H9 (cell line): ENCODE data around the gene ST13. TPM values are rescaled to one million over a fixed set of nuclear protein-coding genes. Genes with fewer than 3 reads are reported as not detected.

ENCODE experiments used
- DNase-seq: peaks from one replicate; pipeline ENCODE4 v3.0.0-alpha.2; 2017
- H2AFZ ChIP-seq: one replicate; pipeline ENCODE4 v1.6.1; 2013; ENCODE audit warnings: mild to moderate bottlenecking, low read length, control low read depth, moderate library complexity
- H2AK5ac ChIP-seq: 2 replicates; pipeline ENCODE4 v1.6.1; 2013; ENCODE audit warnings: low read length, control low read depth, mixed read lengths; ENCODE audit not compliant: insufficient read length
- H2BK120ac ChIP-seq: one replicate; pipeline ENCODE4 v1.6.1; 2013; ENCODE audit warnings: low read depth, mild to moderate bottlenecking, low read length, control low read depth, inconsistent platforms; ENCODE audit not compliant: poor library complexity, severe bottlenecking
- H2BK12ac ChIP-seq: 2 replicates; pipeline ENCODE4 v1.6.1; 2013; ENCODE audit warnings: low read length, control low read depth, mixed read lengths, low read depth; ENCODE audit not compliant: insufficient read length
- H2BK15ac ChIP-seq: 2 replicates; pipeline ENCODE4 v1.6.1; 2013; ENCODE audit warnings: low read depth, low read length, control low read depth
- H2BK20ac ChIP-seq: one replicate; pipeline ENCODE4 v1.6.1; 2013; ENCODE audit warnings: low read depth, mild to moderate bottlenecking, low read length, control low read depth, inconsistent platforms; ENCODE audit not compliant: poor library complexity, severe bottlenecking
- H2BK5ac ChIP-seq: 2 replicates; pipeline ENCODE4 v1.6.1; 2013; ENCODE audit warnings: low read length, control low read depth, mixed read lengths; ENCODE audit not compliant: insufficient read length
- H3K14ac ChIP-seq: 2 replicates; pipeline ENCODE4 v1.6.1; 2013; ENCODE audit warnings: low read length, control low read depth; ENCODE audit not compliant: insufficient read depth
- H3K18ac ChIP-seq: 2 replicates; pipeline ENCODE4 v1.6.1; 2013; ENCODE audit warnings: low read depth, mild to moderate bottlenecking, mixed read lengths, low read length, control low read depth; ENCODE audit not compliant: insufficient read length
- H3K23ac ChIP-seq: 2 replicates; pipeline ENCODE4 v1.6.1; 2013; ENCODE audit warnings: low read length, control low read depth, mixed read lengths, low read depth; ENCODE audit not compliant: insufficient read length
- H3K23me2 ChIP-seq: 2 replicates; pipeline ENCODE4 v1.6.1; 2013; ENCODE audit warnings: low read depth, mild to moderate bottlenecking, mixed read lengths, low read length, control low read depth; ENCODE audit not compliant: insufficient read length, poor library complexity, severe bottlenecking
- H3K27ac ChIP-seq: 2 replicates; pipeline ENCODE4 v1.5.1; 2013; ENCODE audit warnings: low read length, control low read depth, mixed read lengths, low read depth; ENCODE audit not compliant: insufficient read length
- H3K27me3 ChIP-seq: 2 replicates; pipeline ENCODE4 v1.6.1; 2013; ENCODE audit warnings: low read length, control low read depth, inconsistent platforms; ENCODE audit not compliant: insufficient read depth
- H3K4ac ChIP-seq: 2 replicates; pipeline ENCODE4 v1.6.1; 2013; ENCODE audit warnings: low read depth, mild to moderate bottlenecking, control low read depth, inconsistent platforms, low read length, moderate library complexity
- H3K4me1 ChIP-seq: 2 replicates; pipeline ENCODE4 v1.6.1; 2013; ENCODE audit warnings: low read length, control low read depth, inconsistent platforms; ENCODE audit not compliant: insufficient read depth
- H3K4me2 ChIP-seq: 2 replicates; pipeline ENCODE4 v1.6.1; 2013; ENCODE audit warnings: low read length, control low read depth, mixed read lengths; ENCODE audit not compliant: insufficient read length, insufficient read depth
- H3K56ac ChIP-seq: 2 replicates; pipeline ENCODE4 v1.6.1; 2013; ENCODE audit warnings: low read depth, mild to moderate bottlenecking, mixed read lengths, low read length, control low read depth; ENCODE audit not compliant: insufficient read length
- H3K79me1 ChIP-seq: 2 replicates; pipeline ENCODE4 v1.6.1; 2013; ENCODE audit warnings: low read depth, mild to moderate bottlenecking, moderate library complexity, low read length, control low read depth, inconsistent platforms; ENCODE audit not compliant: insufficient read depth, poor library complexity, severe bottlenecking
- H3K79me2 ChIP-seq: 2 replicates; pipeline ENCODE4 v1.6.1; 2013; ENCODE audit warnings: low read length, control low read depth, inconsistent platforms; ENCODE audit not compliant: insufficient read depth
- H3K9ac ChIP-seq: 2 replicates; pipeline ENCODE4 v1.6.1; 2013; ENCODE audit warnings: low read length, control low read depth, mixed read lengths; ENCODE audit not compliant: insufficient read length; ENCODE audit errors: extremely low read depth
- H3K9me3 ChIP-seq: one replicate; pipeline ENCODE4 v1.6.1; 2013; ENCODE audit warnings: low read depth, low read length, inconsistent platforms; ENCODE audit not compliant: control insufficient read depth
- H3T11ph ChIP-seq: one replicate; pipeline ENCODE4 v1.6.1; 2013; ENCODE audit warnings: mild to moderate bottlenecking, low read length, control low read depth, inconsistent platforms
- H4K20me1 ChIP-seq: one replicate; pipeline ENCODE4 v1.6.1; 2013; ENCODE audit not compliant: control insufficient read depth, insufficient read length, insufficient read depth
- H4K5ac ChIP-seq: 2 replicates; pipeline ENCODE4 v1.6.1; 2013; ENCODE audit warnings: low read depth, mild to moderate bottlenecking, mixed read lengths, low read length, control low read depth; ENCODE audit not compliant: insufficient read length
- H4K8ac ChIP-seq: replicated peaks from 2 replicates; pipeline ENCODE4 v1.6.1; 2013; ENCODE audit warnings: low read length, control low read depth, mixed read lengths, low read depth; ENCODE audit not compliant: insufficient read length
- H4K91ac ChIP-seq: 2 replicates; pipeline ENCODE4 v1.6.1; 2013; ENCODE audit warnings: low read depth, mild to moderate bottlenecking, moderate library complexity, mixed read lengths, low read length, control low read depth; ENCODE audit not compliant: insufficient read length
- H3K27ac Mint-ChIP-seq, 3 experiments: 2 replicates in 2 of 3; 3 replicates in 1 of 3; pipeline ENCODE4 v1.8.0; 2020 to 2021; ENCODE audit warnings: mixed read lengths in 3 of 3, mild to moderate bottlenecking in 1 of 3, moderate library complexity in 1 of 3
- H3K27me3 Mint-ChIP-seq: 2 replicates; pipeline ENCODE4 v1.8.0; 2021; ENCODE audit warnings: low read depth, mild to moderate bottlenecking, moderate library complexity, mixed read lengths
- H3K36me3 Mint-ChIP-seq, 3 experiments: 2 replicates in 2 of 3; 3 replicates in 1 of 3; pipeline ENCODE4 v1.8.0; 2020 to 2021; ENCODE audit warnings: low read depth in 3 of 3, mixed read lengths in 3 of 3; ENCODE audit not compliant: insufficient read depth in 1 of 3
- H3K4me1 Mint-ChIP-seq, 2 experiments: 2 replicates each; pipeline ENCODE4 v1.8.0; 2020; ENCODE audit warnings: mixed read lengths in 2 of 2
- H3K4me3 Mint-ChIP-seq, 2 experiments: 2 replicates in 1 of 2; 3 replicates in 1 of 2; pipeline ENCODE4 v1.8.0; 2020 to 2021; ENCODE audit warnings: mild to moderate bottlenecking in 2 of 2, mixed read lengths in 2 of 2, moderate library complexity in 1 of 2
- H3K9me3 Mint-ChIP-seq, 2 experiments: 2 replicates in 1 of 2; 3 replicates in 1 of 2; pipeline ENCODE4 v1.8.0; 2020; ENCODE audit warnings: mild to moderate bottlenecking in 2 of 2, mixed read lengths in 2 of 2, moderate library complexity in 1 of 2
- WGBS: extraction: QIAGEN DNeasy Blood & Tissue Kit; methylation state at CpG from one replicate; pipeline ENCODE4 v1.1.7; 2013; ENCODE audit warnings: missing lambda C conversion rate, low lambda C conversion rate, mixed read lengths; ENCODE audit not compliant: insufficient read length; ENCODE audit errors: extremely low coverage; 5-methylcytosine and 5-hydroxymethylcytosine counted together
- total RNA-seq: library from RNA; stranded (reverse); gene quantifications from 2 replicates; pipeline ENCODE4 v1.2.1, GENCODE V29; 2021
- TF ChIP-seq, protein P1 (sequence below): fragments of 200-600 bp; sonication (generic); conservative IDR thresholded peaks from 3 replicates; pipeline ENCODE4 v1.8.0; 2021; ENCODE audit warnings: antibody characterized with exemption, mild to moderate bottlenecking

Gene ST13
- total RNA-seq, 1 experiment from 2014 or later = 353 TPM

DNA sequence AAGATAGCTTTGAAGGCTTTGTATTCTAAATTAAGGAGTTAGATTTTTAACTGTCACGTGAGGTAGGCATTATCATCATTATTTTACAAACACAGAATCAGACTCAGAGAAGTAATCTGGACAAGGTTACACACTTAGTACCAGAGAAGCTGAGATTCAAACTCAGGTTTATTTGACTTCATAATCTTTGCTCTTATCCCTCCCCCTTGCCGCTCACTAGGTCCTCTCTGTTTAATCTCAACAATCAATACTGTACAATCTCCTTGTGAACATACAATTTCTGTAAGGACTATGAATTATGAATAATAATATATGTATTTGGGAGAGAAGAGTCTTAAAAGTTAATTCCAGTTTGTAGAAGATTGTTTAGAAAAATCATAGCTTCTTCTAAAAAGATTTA lies 10.7 kb upstream of the ST13 start:
- Histone ChIP-seq H3K4me2 (no peak overlapping the region), H3K79me1 (no peaks in the 10 kb centered on the region), H2BK5ac (no peak overlapping the region), H3K27me3 (no peaks in the 10 kb centered on the region), H2AK5ac (no peak overlapping the region), H3K27ac (no peak overlapping the region), H3T11ph (no peak overlapping the region), H3K23ac (no peak overlapping the region), H4K91ac (no peak overlapping the region), H3K79me2 (no peaks in the 10 kb centered on the region), H4K20me1 (no peaks in the 10 kb centered on the region), H4K8ac (no peak overlapping the region), H3K14ac (no peak overlapping the region), H2AFZ (no peak overlapping the region), H3K23me2 (no peaks in the 10 kb centered on the region), H3K56ac (no peak overlapping the region), H3K9ac (no peak overlapping the region), H4K5ac (no peak overlapping the region), H2BK20ac (no peak overlapping the region), H2BK15ac (no peak overlapping the region), H3K9me3 (no peaks in the 10 kb centered on the region), H2BK12ac (no peak overlapping the region), H2BK120ac (no peak overlapping the region), H3K4ac (no peak overlapping the region), H3K4me1 (no peaks in the 10 kb centered on the region), H3K18ac (no peak overlapping the region)
- no peak overlapping the region for H3K27ac Mint-ChIP-seq
- DNase-seq = no peak
- H3K36me3 Mint-ChIP-seq = peaks cover 2 to 7% (median 5%) of the 10 kb centered on the region in 3 experiments; a peak in 5 of 7 replicates
- TF ChIP-seq, protein P1, sequence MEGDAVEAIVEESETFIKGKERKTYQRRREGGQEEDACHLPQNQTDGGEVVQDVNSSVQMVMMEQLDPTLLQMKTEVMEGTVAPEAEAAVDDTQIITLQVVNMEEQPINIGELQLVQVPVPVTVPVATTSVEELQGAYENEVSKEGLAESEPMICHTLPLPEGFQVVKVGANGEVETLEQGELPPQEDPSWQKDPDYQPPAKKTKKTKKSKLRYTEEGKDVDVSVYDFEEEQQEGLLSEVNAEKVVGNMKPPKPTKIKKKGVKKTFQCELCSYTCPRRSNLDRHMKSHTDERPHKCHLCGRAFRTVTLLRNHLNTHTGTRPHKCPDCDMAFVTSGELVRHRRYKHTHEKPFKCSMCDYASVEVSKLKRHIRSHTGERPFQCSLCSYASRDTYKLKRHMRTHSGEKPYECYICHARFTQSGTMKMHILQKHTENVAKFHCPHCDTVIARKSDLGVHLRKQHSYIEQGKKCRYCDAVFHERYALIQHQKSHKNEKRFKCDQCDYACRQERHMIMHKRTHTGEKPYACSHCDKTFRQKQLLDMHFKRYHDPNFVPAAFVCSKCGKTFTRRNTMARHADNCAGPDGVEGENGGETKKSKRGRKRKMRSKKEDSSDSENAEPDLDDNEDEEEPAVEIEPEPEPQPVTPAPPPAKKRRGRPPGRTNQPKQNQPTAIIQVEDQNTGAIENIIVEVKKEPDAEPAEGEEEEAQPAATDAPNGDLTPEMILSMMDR = no peak
- peaks cover 0 to 11% of the 10 kb centered on the region in 2 experiments; a peak in 2 of 4 replicates for H3K4me1 Mint-ChIP-seq
- no peaks in the 10 kb centered on the region for H3K27me3 Mint-ChIP-seq
- WGBS = no CpG with 5 or more reads among the region's 2 CpGs
- H3K9me3 Mint-ChIP-seq = no peaks in the 10 kb centered on the region
- no peak overlapping the region for H3K4me3 Mint-ChIP-seq
